Right lobe of liver (tissue), 6 donors: ENCODE results near the gene CATSPER1. TPM values are rescaled to one million over a fixed set of nuclear protein-coding genes. Genes with fewer than 3 reads are reported as not detected.
A peak's percentile ranks its signal among the peaks of the same experiment; 100 is the strongest.

Source experiments
- ATAC-seq, 4 donors: fragments of 200-7000 bp; cut with Tn5 transposase; one replicate each; pipeline ENCODE4 v1.9.1; 2020; ENCODE audit warnings: mild to moderate bottlenecking in 4 of 4, moderate library complexity in 4 of 4
- DNase-seq, 3 donors: peaks; one replicate each; pipeline ENCODE4 v3.0.0-alpha.2; 2020
- H3K27ac ChIP-seq, 3 donors: fragments of 200-600 bp; one replicate each; pipeline ENCODE4 v1.8.0; 2022
- H3K27me3 ChIP-seq, 2 donors: fragments of 200-600 bp; one replicate each; pipeline ENCODE4 v1.8.0; 2022
- H3K36me3 ChIP-seq, 4 donors: fragments of 200-600 bp; sonication (generic) in 1 of 4; one replicate each; pipeline versions ENCODE4 v1.5.1 to v1.8.0; 2017 to 2022; ENCODE audit warnings: control low read depth in 1 of 4
- H3K4me1 ChIP-seq, 4 donors: fragments of 200-600 bp; sonication (generic) in 1 of 4; one replicate each; pipeline versions ENCODE4 v1.5.1 to v1.8.0; 2017 to 2022; ENCODE audit warnings: control low read depth in 1 of 4
- H3K4me3 ChIP-seq, 3 donors: fragments of 200-600 bp; one replicate each; pipeline ENCODE4 v1.8.0; 2022
- H3K9me3 ChIP-seq, 4 donors: fragments of 200-600 bp; sonication (generic) in 1 of 4; one replicate each; pipeline versions ENCODE4 v1.5.1 to v1.8.0; 2017 to 2022; ENCODE audit warnings: control low read depth in 1 of 4
- CTCF ChIP-seq, 4 donors: fragments of 200-600 bp in 3 of 4; fragments of 450-650 bp in 1 of 4; IDR thresholded peaks; one replicate each; pipeline versions ENCODE4 v1.5.1 to v1.8.0; 2016 to 2022; ENCODE audit warnings: antibody characterized with exemption in 4 of 4, mild to moderate bottlenecking in 2 of 4
- POLR2A ChIP-seq: fragments of 450-650 bp; IDR thresholded peaks from one replicate; pipeline ENCODE4 v1.6.1; 2017; ENCODE audit warnings: antibody characterized with exemption, mild to moderate bottlenecking
- WGBS: methylation state at CpG from one replicate; pipeline ENCODE4 v1.1.6; 2018; ENCODE audit warnings: low coverage, low lambda C conversion rate; ENCODE audit not compliant: insufficient coverage; ENCODE audit errors: missing lambda C conversion rate; 5-methylcytosine and 5-hydroxymethylcytosine counted together
- intact Hi-C, 2 donors: fragments of 100-400 bp; cut with DNase I; formaldehyde crosslinking; loops; one replicate each; pipeline versions ENCODE4 v1.11.2 to v1.14.1; 2022
- total RNA-seq, 6 experiments: library from RNA; depleted of rRNA in 2 of 6; stranded (reverse); fragments of >200 nt in 2 of 6; fragmentation: NEBNext Ultra II Directional in 3 of 6; extraction: Animal tissue kit (Norgen Biotek cat#: 25700) in 3 of 6; gene quantifications; one replicate each; pipeline versions ENCODE4 v1.1.0 to v1.2.4, GENCODE V29; 2016 to 2023
- donor health status: DM: no; HTN: yes; CAD: no.
- donor health status: DM: no; HTN: no; CAD: no.
- donor health status: DM: no; HTN: no; CAD: no.
- donor health status: DM: no; HTN: yes; CAD: no.
- donor health status: DM: no; HTN: yes; CAD: no.

CATSPER1 gene
- total RNA-seq, 6 experiments from 2014 or later = not detected

DNA sequence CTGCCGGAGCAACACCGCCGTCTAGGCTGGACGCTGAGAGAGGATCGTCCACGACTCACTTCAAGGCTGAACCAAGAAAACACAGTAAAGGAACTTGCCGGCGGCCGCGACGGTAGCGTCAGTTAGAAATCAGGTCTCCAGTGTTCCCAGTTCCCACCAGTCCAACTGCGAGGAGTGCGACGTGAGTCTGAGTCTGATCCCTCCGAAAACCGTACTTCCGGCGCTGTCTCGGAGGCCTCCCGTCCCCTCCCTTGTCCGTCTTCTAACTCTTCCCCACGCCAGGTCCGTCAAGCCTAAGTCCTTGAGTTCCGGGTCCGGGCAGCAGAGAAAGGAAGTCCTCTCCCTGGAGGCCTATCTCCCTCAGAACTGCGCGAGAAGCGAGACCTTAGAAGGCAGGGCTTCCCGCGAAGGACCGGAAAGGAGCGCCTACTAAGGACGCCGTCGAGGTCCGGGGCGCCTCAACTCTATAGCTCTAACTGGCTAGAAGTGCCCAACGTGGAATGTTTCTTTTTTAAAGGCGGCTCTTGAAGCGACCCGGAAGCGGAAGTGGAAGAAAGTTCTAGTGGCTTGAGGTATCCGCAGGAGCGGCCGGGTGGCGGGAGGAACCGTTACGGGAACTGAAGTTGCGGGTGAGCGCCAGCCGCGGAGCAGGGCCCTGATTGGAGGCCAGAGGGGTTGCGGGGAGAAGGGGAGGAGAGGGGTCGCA, 24.2 kb downstream of the CATSPER1 start, which contains the start of the genes BANF1 and EIF1AD:
Gene BANF1 (plus strand): TSS at position 562 of the 706 bp plus-strand sequence. CDS start 748 bp downstream, outside the sequence.
Gene EIF1AD (minus strand): TSS at position 216 of the 706 bp plus-strand sequence. CDS start 1,768 bp downstream, outside the sequence.
- H3K4me1 ChIP-seq = peaks cover 0 to 11% (median 3%) of the 10 kb centered on the region in 4 donors
- ATAC-seq (peak; percentile 89 to 92 (median 91)), DNase-seq (peak; percentile 88 to 94 (median 92))
- WGBS = under 1% methylated on average over 26 of the region's 55 CpGs
- no peak for TF ChIP-seq CTCF (IDR thresholded peaks at IDR 0.05)
- TF ChIP-seq POLR2A = peak; percentile 57
- peak within 1 kb of the TSS; percentile 77 to 88 (median 83) for H3K4me3 ChIP-seq
- H3K36me3 ChIP-seq = peaks cover 10 to 44% (median 26%) of the 10 kb centered on the region in 4 donors
- H3K9me3 ChIP-seq = no peaks in the 10 kb centered on the region
- intact Hi-C loops = no loop called here
- no peaks in the 10 kb centered on the region for H3K27me3 ChIP-seq
- peak within 1 kb of the TSS; percentile 94 to 96 (median 94) for H3K27ac ChIP-seq

- intact Hi-C loops = no loop called here
- peaks cover 0 to 11% (median 0%) of the 10 kb centered on the region in 4 donors for H3K4me1 ChIP-seq
- no peaks in the 10 kb centered on the region for H3K27me3 ChIP-seq
- H3K4me3 ChIP-seq = no peak overlapping the region
- H3K36me3 ChIP-seq = peaks cover 10 to 41% (median 24%) of the 10 kb centered on the region in 4 donors
- WGBS = 71% methylated on average over 2 of the region's 2 CpGs
- no peak for ATAC-seq
- no peak for TF ChIP-seq POLR2A
- no peak for TF ChIP-seq CTCF (IDR thresholded peaks at IDR 0.05)
- H3K27ac ChIP-seq = no peak overlapping the region
- no peaks in the 10 kb centered on the region for H3K9me3 ChIP-seq
- DNase-seq = no peak
Measured at GRCh38 chr11:65997286-65997685, 29.0 kb downstream of the CATSPER1 start.

- no peak for TF ChIP-seq POLR2A
- no peak for TF ChIP-seq CTCF (IDR thresholded peaks at IDR 0.05)
- DNase-seq (no peak), ATAC-seq (no peak)
- WGBS = 83% methylated on average over 5 of the region's 5 CpGs
- no peaks in the 10 kb centered on the region for H3K4me1 ChIP-seq
- no peaks in the 10 kb centered on the region for H3K27me3 ChIP-seq
- no peak overlapping the region for H3K27ac ChIP-seq
- no peaks in the 10 kb centered on the region for H3K9me3 ChIP-seq
- H3K36me3 ChIP-seq = peaks cover 0 to 8% (median 0%) of the 10 kb centered on the region in 4 donors
- H3K4me3 ChIP-seq = no peak overlapping the region
- intact Hi-C loops = no loop called here
Measured at GRCh38 chr11:65992056-65992455, 34.2 kb downstream of the CATSPER1 start.

- 2% methylated on average over 9 of the region's 10 CpGs for WGBS
- DNase-seq (peak; percentile 69 to 89 (median 74)), ATAC-seq (peak; percentile 100)
- no peaks in the 10 kb centered on the region for H3K27me3 ChIP-seq
- intact Hi-C loops = loop anchor here (10.0 kb wide), 1 partner anchor 104 kb away; the partner anchor contains the start of gene FIBP (in 2 of the 2)
- H3K36me3 ChIP-seq = no peaks in the 10 kb centered on the region
- peak; percentile 89 to 99 (median 94) for TF ChIP-seq CTCF (IDR thresholded peaks at IDR 0.05)
- no peak for TF ChIP-seq POLR2A
- H3K4me1 ChIP-seq = no peaks in the 10 kb centered on the region
- H3K4me3 ChIP-seq = no peak overlapping the region
- H3K27ac ChIP-seq = no peak overlapping the region
- H3K9me3 ChIP-seq = no peaks in the 10 kb centered on the region
Measured at GRCh38 chr11:65988791-65989592, 37.3 kb downstream of the CATSPER1 start.
